ENCODE measurements around the gene KLF1. TPM values are rescaled to one million over a fixed set of nuclear protein-coding genes. Genes with fewer than 3 reads are reported as not detected.
"Not testable (repeated sequence)": the region's sequence is repeated elsewhere in the genome, so short reads cannot be mapped to it uniquely, and the experiment has no call there.

The KLF1 gene
- total RNA-seq = 1.6 TPM

- DNase-seq = no peak
Measured at GRCh38 chr19:12886969-12887747, at the start of gene KLF1. Gene KLF1 (minus strand): TSS chr19:12887201. CDS start chr19:12887140, 61 bp downstream.

DNA sequence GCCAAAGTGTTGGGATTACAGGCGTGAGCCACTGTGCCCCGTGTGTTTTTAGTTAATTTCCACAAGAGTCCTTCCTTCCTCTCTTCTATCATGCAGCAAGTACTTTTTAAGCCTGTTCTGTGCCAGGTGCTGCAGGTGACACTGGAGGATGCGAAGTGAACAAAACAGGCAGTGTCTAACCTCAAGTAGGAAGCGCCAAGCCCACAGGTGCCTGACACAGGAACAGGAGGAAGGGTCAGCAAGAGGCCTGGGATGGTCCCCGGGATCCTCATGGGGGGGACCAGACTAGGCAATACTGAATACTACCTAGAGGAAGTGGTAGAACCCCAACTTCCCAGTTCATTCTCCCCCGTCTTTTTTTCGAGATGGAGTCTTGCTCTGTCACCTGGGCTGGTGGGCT is 49.6 kb upstream of the KLF1 start:
- no peak for DNase-seq

DNA sequence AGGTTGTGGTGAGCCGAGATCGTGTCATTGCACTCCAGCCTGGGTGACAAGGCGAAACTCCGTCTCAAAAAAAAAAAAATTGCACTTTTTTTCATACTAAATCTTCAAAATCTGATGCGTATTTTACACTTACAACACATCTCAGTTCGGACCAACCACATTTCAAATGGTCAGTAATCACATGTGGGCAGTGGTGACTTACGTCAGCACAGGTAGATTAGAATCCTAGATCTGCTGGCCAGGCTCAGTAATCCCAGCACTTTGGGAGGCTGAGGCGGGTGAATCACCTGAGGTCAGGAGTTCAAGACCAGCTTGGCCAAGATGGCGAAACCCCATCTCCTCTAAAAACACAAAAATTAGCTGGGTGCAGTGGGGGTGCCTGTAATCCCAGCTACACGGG is 48.1 kb upstream of the KLF1 start:
- no peak for DNase-seq

GRCh38 chr19:12933287-12934072 is 46.5 kb upstream of the KLF1 start, which contains the start of gene FARSA:
Gene FARSA (minus strand): TSS chr19:12933711. CDS start chr19:12933696, 15 bp downstream.
- DNase-seq = peak; percentile 96

DNA sequence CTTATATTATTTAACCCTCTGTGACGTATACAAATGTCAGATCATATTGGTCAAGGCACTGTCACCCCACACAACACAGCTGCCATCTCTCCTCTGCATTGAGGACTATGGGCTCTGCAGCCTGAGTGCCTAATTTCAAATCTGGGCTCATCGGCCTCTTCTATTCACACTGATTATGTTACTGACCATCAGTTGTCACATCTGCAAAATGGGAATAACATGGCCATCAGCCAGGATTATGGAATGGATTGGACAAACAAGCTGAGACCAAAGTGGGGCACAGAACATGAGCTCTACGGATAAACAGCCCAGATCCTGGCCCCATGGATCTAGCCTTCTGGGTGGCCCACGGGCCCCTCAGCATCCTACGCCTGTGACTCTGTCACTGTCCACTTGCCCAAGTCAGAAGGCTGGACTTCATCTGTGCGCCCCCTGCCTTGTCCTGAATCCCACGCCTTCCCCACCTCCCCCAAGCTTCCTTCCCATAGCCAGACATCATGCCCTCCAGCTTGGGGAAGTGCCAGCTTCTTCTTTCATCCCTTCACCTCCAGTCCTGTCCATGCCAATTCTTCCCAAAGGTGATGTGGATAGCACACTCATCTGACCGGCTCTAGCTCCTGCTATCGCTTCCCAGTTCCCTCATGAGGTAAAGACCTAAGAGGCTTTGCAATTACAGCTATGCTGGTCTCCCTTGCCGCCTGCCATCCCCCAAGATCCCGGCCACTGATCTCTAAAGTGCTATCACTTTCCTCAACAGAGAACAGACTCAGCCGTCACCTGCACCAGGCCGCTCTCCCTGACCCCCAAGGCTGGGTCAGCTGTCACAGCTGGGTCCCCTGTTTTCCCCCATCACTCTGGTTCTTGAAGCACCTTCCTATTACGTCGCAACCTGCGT is 45.6 kb upstream of the KLF1 start:
- no peak for DNase-seq

DNA sequence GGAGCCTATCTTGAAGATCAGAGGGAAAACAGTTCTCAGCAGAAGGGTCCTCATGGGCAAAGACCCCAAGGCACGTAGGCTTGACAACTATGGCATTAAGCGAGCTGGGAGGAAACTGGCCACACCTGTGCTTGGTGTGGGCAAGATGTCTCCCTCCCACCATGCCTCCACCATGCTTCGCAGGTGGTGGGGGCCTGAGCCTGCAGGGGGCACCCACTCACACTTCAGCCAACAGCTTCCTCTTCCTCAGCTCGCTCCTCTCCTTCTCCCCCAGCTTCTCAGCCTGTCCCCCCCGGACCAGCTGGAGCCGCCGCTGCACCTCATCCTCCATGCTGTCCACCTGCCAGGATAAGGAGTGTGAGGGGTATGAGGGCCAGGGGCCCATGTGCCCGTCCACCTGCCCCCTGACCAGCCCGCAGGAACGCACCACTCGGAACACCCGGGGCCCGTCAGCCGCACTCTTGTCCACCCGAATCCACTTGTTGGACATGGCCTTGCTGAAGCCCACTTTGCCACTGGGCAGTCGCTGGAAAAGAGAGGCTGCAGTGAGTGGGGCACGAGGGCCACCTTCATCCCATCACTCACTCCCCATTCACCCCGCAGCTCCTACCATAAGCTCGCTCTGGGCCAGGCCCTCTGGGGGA is 43.1 kb upstream of the KLF1 start:
- no peak for DNase-seq

DNA sequence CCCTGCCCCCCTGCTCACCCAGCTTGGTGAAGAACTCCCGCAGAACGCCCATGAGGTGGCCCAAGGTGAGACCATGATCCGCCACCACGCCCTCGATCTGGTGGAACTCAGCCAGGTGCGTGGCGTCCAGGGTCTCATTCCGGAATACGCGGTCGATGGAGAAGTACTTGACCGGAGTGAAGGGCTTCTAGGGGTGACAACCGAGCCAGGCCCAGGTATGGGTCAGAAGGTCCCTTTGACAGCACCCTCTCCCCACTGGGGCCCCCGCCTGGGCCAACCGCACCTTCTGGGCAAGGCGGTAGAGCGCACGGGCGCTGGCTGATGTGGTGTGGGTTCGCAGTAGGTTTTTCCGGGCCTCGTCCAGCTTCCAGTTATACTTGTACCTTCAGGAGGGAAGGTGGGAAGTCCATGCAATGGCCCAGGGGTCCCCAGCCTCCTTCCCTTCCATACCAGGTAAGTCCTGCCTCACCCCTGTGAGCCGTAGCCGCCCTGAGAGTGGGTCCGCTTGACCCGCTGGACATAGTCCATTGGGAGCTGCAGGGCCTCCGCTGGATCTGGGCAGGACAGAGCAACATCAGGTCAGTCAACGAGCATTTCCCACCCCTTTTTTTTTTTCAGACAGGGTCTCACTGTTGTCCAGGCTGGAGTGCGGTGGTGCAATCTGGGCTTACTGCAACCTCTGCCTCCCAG is 37.8 kb upstream of the KLF1 start:
- no peak for DNase-seq

- DNase-seq = no peak
Measured at GRCh38 chr19:12922959-12923358, 36.0 kb upstream of the KLF1 start.

GRCh38 chr19:12921047-12921446 is 34.0 kb upstream of the KLF1 start:
- DNase-seq = no peak

DNA sequence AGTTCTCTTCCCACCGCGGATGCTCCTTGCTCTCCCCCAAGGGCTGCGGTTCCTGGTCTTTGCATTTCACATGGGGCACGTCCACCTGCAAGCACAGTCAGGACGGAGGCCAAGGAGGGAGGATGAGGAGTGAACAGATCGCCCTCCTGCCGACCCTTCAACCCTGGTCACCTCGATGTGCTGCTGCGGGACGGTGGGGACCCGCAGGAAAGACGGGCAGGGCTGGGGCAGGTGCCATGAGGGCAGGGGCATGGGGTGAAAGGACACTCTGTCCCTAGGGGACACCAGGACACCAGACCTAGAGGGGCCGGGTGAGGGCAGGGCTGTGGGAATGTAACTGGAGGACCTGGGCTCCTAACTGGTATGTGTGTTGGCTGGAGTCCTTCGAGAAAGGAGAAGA is 31.3 kb upstream of the KLF1 start:
- no peak for DNase-seq

DNA sequence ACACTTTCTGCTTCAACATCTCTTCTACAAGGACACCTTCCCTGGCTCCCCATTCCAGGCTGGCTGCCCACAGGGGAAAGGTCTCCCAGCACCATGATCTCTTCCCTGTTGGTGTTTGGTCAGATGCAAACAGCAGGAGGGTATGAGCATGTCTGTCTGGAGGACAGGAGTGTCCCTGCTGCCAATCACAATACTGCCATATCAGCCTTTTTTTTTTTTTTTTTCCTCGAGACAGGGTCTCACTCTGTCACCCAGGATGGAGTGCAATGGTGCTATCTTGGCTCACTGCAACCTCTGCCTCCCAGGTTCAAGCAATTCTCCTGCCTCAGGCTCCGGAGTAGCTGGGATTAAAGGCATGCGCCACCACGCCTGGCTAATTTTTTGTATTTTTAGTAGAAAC is 28.9 kb upstream of the KLF1 start:
- DNase-seq = not testable (repeated sequence)

DNA sequence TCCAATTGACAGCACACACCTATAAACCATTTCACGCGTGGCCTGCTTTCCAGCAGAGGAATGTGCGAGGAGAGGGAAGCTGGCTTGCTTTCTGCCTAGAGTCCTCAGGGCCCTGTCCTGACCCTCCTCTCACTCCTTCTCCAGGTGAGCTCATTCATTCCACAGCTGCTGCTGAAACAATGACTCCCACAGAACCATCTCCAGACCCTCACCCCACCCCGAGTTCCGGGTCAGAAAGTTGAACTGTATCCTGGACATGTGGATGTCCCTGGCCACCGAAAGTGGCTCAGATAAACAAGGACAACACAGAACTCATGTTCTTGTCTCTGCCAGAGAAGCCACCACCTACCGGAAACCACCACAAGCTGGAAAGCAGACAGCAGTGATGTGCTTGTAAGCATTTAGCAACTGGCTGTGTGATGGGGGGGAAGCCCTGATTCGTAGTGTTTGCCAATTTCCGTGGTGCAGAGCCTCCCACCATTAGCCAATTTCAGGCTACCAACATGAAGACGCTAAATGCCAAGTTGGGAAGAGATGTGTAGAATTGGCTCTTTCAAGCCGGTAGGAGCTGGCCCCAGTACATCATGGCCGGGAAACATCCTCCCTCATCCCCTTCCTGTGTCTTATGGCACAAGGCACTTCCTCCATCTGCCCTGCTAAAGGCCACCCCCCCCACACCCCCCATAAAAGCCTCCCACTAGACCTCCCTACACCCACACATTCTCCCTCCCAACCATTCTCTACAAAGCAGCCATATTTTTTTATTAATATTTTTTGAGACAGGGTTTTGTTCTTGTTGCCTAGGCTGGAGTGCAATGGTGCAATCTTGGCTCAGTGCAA is 27.1 kb upstream of the KLF1 start:
- DNase-seq = peak; percentile 69

DNA sequence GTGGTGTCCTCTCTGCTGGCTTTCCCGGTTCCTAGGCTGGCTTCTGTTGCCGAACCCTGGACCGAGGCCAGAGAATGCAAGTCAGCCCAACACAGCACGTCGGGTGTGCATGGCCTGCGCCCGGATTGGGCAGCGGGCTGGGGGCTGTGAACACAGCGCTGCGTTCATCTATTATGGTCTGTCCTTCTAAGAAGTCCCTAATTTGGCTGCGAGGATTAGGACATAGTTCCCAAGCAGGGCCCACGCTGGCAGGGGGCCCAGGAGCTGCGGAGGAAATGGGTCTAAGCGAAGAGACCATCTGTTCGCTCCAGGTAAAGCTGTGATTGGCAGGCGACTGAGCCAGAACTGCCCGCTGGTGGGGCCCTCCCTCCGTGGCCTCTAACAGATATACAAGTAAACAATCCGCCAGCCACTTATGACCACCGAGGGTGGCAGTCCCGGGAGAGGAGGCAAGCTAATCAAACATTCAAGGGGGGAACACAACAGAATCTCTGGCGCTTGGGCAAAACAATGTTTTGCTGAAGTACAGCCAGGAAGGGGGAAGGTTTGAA is 26.1 kb upstream of the KLF1 start:
- peak; percentile 97 for DNase-seq

DNA sequence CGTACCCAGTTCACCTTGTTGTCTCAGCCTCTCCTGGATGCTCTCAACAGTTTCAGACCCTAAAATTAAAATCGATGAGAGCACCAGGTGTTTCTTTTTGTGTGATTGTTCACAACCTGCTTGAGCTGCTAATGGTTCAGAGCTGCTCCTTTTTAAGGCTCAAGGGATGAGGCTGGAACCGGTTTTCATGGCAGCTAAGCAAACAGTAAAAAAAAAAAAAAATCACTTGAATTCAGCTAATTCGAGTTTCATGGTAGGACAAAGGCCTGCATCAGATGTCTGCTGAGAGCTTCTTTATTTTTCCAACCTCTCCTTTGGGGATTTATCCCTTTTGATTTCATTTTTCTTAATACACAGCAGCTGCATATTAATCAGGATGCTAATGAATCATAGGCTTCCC is 25.6 kb upstream of the KLF1 start:
- DNase-seq = no peak

- no peak for DNase-seq
Measured at GRCh38 chr19:12907166-12907565, 20.2 kb upstream of the KLF1 start.

GRCh38 chr19:12899891-12900518 is 13.0 kb upstream of the KLF1 start:
- DNase-seq = no peak

DNA sequence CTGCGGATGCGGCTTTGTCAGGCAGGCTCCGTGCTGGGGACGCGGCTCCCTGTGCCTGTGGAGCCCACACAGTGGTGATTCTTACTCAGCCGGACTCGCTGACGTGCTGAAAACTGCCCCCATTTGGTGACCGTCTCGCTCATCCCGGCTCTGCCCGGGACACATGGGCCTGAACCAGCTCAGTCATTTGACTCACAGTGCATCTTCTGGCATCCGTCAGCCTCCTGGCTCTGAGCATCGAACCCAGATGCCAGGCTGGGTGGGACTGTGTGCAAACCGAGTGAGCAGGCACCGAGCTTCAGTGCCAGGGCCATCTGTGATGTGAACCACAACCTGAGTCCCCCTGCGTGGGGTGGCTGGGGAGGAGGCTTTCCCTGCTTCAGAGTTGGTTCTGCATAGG is 9.5 kb upstream of the KLF1 start:
- DNase-seq = no peak

- DNase-seq = no peak
Measured at GRCh38 chr19:12893582-12893981, 6.6 kb upstream of the KLF1 start.

GRCh38 chr19:12891553-12892021 is 4.6 kb upstream of the KLF1 start:
- DNase-seq = no peak
